NAMALWA (cell line): ENCODE results near the gene RPTOR.
"Not testable (repeated sequence)": the region's sequence is repeated elsewhere in the genome, so short reads cannot be mapped to it uniquely, and the experiment has no call there.

Source experiments
- DNase-seq: peaks from one replicate; pipeline ENCODE4 v3.0.0-alpha.2; 2015; ENCODE audit warnings: low spot score

RPTOR gene

GRCh38 chr17:80798595-80799537 lies 254.2 kb downstream of the RPTOR start:
- no peak for DNase-seq

GRCh38 chr17:80799538-80800480 lies 255.2 kb downstream of the RPTOR start:
- DNase-seq = no peak

GRCh38 chr17:80800481-80801391 lies 256.1 kb downstream of the RPTOR start:
- DNase-seq = no peak

- no peak for DNase-seq
Measured at GRCh38 chr17:80802626-80803450, 258.2 kb downstream of the RPTOR start.

GRCh38 chr17:80803451-80804428 lies 259.1 kb downstream of the RPTOR start:
- DNase-seq = no peak

- DNase-seq = no peak
Measured at GRCh38 chr17:80804466-80804865, 259.8 kb downstream of the RPTOR start.

GRCh38 chr17:80805032-80805751 lies 260.6 kb downstream of the RPTOR start:
- no peak for DNase-seq

GRCh38 chr17:80807014-80807413 lies 262.4 kb downstream of the RPTOR start:
- DNase-seq = no peak

GRCh38 chr17:80807882-80808281 lies 263.2 kb downstream of the RPTOR start:
- no peak for DNase-seq

- no peak for DNase-seq
Measured at GRCh38 chr17:80811181-80812105, 266.8 kb downstream of the RPTOR start.

- DNase-seq = no peak
Measured at GRCh38 chr17:80812362-80813088, 267.9 kb downstream of the RPTOR start.

GRCh38 chr17:80813318-80813717 lies 268.7 kb downstream of the RPTOR start:
- no peak for DNase-seq

GRCh38 chr17:80814491-80814890 lies 269.9 kb downstream of the RPTOR start:
- DNase-seq = no peak

GRCh38 chr17:80815151-80815681 lies 270.6 kb downstream of the RPTOR start:
- DNase-seq = no peak

- DNase-seq = not testable (repeated sequence)
Measured at GRCh38 chr17:80815718-80816117, 271.1 kb downstream of the RPTOR start.

GRCh38 chr17:80816241-80817103 lies 271.8 kb downstream of the RPTOR start:
- DNase-seq = no peak
